Stimulated activated CD8-positive, alpha-beta memory T cell treated with anti-CD3 and anti-CD28 coated beads, Interleukin-2, amount 100 ng/mL, for 1 hour (primary cell): ENCODE measurements around the gene CASZ1.

Experiments used
- DNase-seq, 2 donors: peaks; one replicate each; pipeline ENCODE4 v3.0.0-alpha.2; 2020; ENCODE audit warnings: low read depth in 2 of 2

The CASZ1 gene

GRCh38 chr1:10775763-10776162 lies 20.7 kb downstream of the CASZ1 start:
- no peak for DNase-seq

GRCh38 chr1:10774615-10775310 lies 21.7 kb downstream of the CASZ1 start:
- DNase-seq: no peak

GRCh38 chr1:10773851-10774614 lies 22.4 kb downstream of the CASZ1 start:
- DNase-seq: no peak

GRCh38 chr1:10773376-10773775 lies 23.1 kb downstream of the CASZ1 start:
- DNase-seq: no peak

- DNase-seq: no peak
Observed at GRCh38 chr1:10772711-10773110, 23.7 kb downstream of the CASZ1 start.

GRCh38 chr1:10771789-10772188 lies 24.7 kb downstream of the CASZ1 start:
- no peak for DNase-seq

- DNase-seq: no peak
Observed at GRCh38 chr1:10768552-10768951, 27.9 kb downstream of the CASZ1 start.

GRCh38 chr1:10767282-10767681 lies 29.2 kb downstream of the CASZ1 start:
- DNase-seq: no peak

GRCh38 chr1:10765734-10766478 lies 30.5 kb downstream of the CASZ1 start:
- no peak for DNase-seq

- no peak for DNase-seq
Observed at GRCh38 chr1:10765304-10765703, 31.1 kb downstream of the CASZ1 start.

GRCh38 chr1:10764296-10764798 lies 32.1 kb downstream of the CASZ1 start:
- no peak for DNase-seq

GRCh38 chr1:10762875-10763274 lies 33.6 kb downstream of the CASZ1 start:
- no peak for DNase-seq

- DNase-seq: no peak
Observed at GRCh38 chr1:10762153-10762523, 34.3 kb downstream of the CASZ1 start.

- no peak for DNase-seq
Observed at GRCh38 chr1:10761503-10762152, 34.8 kb downstream of the CASZ1 start.

GRCh38 chr1:10760566-10761502 lies 35.6 kb downstream of the CASZ1 start:
- DNase-seq: no peak

GRCh38 chr1:10759413-10760200 lies 36.8 kb downstream of the CASZ1 start:
- no peak for DNase-seq

- no peak for DNase-seq
Observed at GRCh38 chr1:10756842-10757241, 39.6 kb downstream of the CASZ1 start.

- peak; percentile 4 to 28 for DNase-seq
Observed at GRCh38 chr1:10755970-10756521, 40.4 kb downstream of the CASZ1 start.

- DNase-seq: no peak
Observed at GRCh38 chr1:10754568-10755329, 41.7 kb downstream of the CASZ1 start.
